ENCODE data around the gene HNRNPL.
A peak's percentile ranks its signal among the peaks of the same experiment; 100 is the strongest.
"Not testable (repeated sequence)": the region's sequence is repeated elsewhere in the genome, so short reads cannot be mapped to it uniquely, and the experiment has no call there.

Gene HNRNPL

DNA sequence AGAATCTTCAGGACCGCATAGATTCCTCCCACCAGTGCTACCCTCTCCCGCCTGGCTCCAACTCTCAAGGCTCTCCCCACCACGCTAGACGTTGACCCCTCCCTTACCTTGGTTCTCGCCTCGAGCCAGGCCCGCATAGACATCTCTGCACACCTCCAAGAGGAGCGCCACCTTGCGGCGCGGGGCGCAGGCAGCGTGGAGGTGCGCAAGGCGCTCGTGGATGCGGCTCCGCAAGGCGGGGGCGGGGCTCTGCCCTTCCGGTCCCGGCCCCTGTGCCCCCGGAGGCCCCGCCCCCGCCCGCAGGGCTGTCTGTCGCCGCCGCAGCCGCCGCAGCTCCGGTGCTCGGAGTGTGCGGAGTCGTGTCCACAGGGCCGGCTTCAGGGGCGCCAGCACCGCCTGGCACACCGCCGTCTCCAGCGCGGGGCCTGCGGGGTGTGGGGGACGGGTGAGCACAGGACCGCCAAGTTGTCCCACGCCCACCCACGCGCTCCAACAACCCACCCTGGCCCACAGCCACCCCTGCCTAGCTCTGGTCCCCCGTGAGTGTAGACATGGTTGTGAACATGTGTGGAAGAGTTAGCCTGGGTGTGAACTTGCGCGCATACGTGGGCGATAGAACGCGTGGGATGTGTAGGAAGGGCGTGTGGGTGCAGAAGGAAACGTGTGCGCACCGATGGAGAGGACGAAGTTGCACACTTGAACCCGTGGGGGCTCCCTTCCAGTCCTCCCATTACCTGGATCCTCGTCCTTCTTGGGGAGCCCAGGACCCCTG, 20.2 kb upstream of the HNRNPL start:
- DNase-seq (ENCODE audit: low read depth) = peak; percentile 45

DNA sequence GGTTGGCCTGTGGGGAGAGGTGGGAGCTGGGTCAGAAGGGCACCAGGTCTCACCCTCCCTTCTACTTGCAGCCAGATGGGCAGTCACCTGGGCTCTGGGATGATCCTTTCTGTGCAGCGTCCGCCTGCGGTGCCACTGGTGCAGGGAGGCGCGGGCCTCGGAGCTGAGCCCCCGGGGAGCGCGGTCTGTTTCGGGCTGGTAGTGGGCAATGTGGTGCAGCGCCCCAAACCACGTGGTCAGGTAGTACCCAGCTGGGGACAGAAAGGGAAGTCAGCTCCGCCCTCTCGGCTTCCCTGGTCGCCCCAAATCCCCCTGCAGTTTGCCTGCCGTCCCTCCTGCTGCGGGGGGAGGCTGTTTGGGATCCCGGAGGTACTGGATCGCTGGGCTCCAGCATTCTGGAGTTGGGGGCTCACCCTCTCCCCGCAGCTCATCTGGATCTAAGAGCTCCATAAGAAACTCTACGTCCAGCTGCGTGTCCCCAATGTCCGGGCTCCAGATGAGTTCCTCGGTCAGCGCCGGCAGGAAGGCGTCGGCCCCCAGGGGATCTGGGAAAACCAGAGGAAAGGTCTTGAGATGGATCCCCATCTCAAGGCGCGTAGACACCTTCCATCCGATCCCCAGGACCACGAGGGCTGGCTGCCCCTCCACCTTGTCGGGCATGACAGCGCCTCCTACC, 19.5 kb upstream of the HNRNPL start:
- DNase-seq (ENCODE audit: low read depth) = no peak

DNA sequence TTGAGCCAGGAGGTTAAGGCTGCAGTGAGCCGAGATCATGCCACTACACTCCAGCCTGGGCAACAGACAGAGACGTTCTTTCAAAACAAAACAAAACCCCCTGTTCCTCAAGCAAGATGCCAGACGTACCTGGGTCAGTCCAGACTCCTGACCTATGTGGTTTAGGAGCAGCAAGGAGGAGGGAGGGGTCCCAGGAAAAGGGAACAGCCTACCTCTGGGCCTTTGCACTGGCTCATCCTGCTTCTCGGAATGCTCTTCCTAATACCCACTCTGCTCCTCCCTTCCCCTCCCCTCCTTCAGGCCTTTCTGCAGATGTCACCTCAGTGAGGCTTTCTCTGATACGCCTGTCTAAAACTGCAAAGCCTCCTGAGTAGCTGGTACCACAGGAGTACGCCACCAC, 18.8 kb upstream of the HNRNPL start:
- no peak for DNase-seq (ENCODE audit: low read depth)

DNA sequence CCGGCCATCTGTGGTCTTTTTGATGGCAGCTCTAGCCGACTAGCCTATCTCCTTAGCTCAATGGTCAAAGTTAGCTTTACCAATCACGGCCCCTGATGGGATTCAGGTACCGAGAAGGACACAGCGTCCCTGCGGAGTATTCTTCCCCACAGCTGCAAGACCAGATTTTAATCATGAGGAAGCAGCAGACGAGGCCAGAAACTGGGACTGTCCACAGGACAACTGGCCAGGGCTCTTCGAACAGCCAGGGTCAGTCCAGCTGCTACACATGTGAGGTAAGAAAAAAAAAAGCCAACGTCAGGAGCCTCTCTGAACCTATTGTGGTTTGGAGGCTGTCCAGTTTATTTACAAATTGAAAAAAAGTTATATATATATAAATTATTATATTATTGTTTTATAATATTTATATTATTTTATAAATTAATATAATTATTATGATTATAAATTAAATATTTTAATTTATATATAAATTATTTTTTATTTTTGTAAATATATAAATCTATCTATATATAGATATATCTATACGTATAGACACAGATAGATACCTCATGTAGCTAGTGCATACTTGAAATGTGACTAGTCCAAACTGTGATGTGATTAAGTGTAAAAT, 17.5 kb upstream of the HNRNPL start:
- DNase-seq (ENCODE audit: low read depth) = no peak

DNA sequence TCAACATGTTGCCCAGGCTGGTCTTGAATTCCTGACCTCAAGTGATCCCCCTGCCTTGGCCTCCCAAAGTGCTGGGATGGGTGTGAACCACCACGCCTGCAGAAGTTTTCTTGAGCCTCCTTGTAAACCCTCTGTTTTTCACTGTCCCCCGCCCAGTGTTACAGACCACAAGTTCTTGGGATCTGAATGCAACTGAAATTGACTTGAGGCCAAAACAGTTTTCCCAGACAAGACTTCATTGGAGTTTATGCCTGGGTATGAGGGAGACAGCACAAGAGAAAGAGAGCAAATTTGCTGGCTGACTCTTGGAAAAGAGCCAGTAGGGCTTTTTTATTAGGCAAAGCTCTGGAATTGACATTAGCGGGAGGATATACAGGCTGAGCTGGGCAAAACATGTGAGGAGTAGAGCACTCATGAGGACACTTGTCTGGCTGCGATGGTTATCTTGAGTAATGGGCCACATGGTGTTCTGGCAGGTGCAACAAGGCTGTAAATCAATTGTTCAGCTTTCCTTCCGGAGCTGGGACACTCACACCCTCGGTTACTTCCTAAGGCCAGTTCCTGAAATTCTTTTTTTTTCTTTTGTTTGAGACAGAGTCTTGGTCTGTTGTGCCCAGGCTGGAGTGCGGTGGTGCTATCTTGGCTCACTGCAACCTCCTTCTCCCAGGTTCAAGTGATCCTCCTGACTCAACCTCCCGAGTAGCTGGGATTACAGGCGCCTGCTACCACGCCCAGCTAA, 12.7 kb upstream of the HNRNPL start:
- no peak for DNase-seq (ENCODE audit: low read depth)

DNA sequence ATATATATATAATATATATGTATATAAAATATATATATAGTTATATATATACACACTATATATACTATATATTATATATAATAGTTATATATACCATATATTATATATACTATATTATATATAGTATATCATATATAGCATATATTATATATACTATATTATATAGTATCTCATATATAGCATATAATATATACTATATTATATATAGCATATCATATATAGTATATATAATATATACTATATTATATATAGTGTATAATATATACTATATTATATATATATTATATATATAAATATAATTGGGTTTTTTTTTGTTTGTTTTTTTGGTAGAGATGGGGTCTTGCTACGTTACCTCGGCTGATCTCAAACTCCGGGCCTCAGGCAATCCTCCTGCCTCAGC, 11.6 kb upstream of the HNRNPL start:
- no peak for DNase-seq (ENCODE audit: low read depth)

DNA sequence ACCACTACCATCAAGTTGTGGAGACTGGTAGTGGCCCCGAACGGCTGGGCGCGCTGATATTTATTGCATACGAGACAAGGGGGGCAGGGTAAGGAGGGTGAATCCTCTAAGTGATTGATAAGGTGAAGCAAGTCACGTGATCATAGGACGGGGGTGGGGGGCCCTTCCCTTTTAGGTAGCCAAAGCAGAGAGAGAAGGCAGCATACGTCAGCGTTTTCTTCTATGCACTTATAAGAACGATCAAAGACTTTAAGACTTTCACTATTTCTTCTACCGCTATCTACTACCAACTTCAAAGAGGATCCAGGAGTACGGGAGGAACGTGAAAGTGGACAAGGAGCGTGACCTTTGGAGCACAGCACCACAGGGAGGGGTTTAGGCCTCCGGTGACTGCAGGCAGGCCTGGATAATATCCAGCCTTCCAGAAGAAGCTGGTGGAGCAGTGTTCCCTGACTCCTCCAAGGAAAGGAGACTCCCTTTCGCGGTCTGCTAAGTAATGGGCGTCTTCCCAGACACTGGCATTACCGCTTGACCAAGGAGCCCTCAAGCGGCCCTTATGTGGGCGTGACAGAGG, 9.9 kb upstream of the HNRNPL start:
- not testable (repeated sequence) for DNase-seq (ENCODE audit: low read depth)

DNA sequence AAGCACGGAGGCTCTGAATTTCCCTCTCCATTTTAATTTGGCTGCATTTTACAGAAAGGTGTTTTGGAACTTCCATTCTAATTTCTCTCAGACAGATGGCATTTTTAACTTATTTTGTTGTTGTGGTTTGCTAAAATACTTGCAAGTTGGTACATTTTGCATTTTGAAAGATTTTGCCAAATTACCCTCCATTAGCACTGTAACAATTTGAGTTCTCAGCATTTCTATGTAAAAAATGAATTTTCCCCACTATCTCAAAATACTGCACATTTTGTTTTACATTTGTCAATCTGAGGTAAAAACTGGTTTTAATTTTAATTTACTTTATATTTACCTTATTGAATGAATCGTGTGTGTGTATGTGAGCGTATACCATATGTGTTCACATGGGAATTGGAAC, 7.0 kb upstream of the HNRNPL start:
- DNase-seq (ENCODE audit: low read depth) = no peak

DNA sequence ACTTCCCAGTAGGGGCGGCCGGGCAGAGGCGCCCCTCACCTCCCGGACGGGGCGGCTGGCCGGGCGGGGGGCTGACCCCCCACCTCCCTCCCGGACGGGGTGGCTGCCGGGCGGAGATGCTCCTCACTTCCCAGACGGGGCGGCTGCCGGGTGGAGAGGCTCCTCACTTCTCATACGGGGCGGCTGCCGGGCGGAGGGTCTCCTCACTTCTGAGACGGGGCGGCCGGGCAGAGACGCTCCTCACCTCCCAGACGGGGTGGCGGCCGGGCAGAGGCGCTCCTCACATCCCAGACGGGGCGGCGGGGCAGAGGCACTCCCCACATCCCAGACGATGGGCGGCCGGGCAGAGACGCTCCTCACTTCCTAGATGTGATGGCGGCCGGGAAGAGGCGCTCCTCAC, 6.0 kb upstream of the HNRNPL start:
- not testable (repeated sequence) for DNase-seq (ENCODE audit: low read depth)

DNA sequence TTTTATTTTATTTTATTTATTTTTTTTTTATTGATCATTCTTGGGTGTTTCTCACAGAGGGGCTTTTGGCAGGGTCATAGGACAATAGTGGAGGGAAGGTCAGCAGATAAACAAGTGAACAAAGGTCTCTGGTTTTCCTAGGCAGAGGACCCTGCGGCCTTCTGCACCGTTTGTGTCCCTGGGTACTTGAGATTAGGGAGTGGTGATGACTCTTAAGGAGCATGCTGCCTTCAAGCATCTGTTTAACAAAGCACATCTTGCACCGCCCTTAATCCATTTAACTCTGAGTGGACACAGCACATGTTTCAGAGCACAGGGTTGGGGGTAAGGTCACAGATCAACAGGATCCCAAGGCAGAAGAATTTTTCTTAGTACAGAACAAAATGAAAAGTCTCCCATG, 5.2 kb upstream of the HNRNPL start:
- not testable (repeated sequence) for DNase-seq (ENCODE audit: low read depth)

DNA sequence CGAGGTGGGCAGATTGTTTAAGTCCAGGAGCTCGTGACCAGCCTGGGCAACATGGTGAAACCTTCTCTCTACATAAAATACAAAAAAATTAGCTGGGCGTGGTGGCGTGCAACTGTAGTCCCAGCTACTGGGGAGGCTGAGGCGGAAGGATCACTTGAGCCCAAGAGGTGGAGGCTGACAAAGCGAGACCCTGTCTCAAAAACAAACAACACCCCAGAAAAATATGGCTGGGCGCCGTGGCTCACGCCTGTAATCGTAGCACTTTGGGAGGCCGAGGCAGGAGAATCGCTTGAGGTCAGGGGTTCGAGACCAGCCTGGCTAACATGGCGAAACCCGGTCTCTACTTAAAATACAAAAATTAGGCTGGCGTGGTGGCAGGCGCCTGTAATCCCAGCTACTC, 3.4 kb upstream of the HNRNPL start:
- no peak for DNase-seq (ENCODE audit: low read depth)

DNA sequence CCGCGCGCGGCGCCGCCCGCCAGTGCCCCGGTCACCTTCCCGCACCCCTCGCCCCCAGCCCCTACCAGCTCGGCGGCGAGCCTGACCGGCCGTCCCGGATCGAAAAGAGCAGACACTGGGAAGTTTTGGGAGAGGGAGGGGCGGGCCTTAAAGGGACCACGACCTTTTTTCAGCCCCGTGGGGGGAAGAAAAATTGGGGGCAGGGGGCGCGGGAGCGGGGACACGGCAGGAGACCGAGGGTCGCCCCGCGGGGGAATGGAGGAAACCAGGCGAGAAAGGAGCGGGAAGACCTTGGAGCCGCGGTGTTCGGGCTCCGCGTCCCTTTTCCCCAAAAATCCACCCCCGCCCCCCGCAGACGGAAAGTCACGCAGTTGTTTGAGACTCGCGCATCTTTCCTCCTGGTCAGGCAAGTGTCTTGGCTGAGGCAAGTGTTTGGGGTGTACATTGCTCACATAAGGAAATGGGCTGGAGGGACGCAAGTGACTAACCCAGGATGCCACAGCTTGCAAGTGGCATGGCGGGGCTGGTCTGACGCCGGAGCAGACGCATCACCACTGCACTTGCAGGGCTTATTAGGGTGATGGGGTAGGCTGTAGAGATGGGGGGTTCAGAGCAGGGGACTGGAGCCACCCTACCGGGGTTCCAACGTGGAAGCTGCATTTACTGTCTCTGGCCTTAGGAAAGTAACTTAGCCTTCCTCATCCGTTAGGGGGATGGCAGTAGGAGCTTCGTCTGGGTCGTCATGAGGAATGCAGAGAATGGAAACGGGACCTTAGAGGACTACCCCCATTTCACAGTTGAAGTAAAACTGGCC, 2.7 kb upstream of the HNRNPL start:
- peak; percentile 71 for DNase-seq (ENCODE audit: low read depth)

DNA sequence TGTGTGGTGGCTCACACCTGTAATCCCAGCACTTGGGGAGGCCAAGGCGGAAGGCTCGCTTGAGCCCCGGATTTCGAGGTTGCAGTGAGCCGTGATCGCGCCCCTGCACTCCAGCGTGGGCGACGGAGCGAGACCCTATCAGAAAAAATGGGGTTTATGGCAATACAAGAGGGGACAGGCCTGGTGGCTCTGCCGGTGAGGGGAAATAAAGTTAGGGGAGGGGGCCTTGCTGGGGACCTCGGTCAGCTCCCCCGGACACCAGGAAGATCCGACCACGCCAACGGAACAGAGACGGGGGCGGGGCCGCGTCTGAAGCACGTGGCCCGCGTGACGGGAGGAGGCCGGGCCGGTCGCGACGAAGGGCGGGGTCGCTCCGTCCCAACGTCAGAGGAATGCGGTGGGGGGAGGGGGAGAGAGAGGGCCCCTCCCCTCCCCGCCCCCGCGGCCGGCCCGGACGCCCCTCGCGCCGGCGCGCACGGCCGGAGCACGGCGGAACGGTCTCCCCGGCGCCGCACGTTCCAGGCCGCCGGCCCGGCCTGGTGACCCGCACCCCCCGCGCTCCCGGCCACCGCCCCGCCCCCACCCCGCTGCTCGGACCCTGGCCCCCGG, 1.9 kb upstream of the HNRNPL start:
- DNase-seq (ENCODE audit: low read depth) = peak; percentile 92

DNA sequence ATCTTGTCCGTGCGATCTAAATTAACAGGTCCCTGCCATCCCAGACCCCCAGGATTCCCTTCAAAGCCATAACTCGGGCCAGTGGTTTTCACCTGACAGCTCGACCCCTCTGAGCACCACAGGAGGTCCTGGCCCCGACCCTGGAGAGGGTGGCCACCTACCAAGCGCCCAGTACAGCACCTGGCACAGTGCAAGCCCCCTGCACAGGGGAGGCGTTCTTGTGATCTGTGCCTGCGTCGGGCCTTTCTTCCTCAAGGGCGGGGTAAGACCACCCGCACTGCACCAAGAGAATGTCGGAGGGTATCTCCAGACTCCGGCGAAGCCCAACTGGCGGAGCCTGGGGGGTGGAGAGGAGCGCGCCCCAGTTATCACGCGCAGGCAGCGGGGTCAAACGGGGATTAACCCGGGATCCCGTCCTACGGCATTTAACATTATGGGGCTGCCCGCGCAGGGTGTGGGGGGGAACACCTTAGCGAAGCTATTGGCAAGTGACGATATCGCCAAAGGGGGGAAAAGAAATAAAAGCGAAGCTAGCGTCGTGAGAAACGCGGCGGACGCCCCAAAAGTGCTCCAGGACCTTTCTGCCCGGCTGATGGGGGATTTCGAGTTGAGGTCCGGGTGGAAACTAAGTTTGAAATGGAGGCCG, 1.3 kb upstream of the HNRNPL start:
- no peak for DNase-seq (ENCODE audit: low read depth)

DNA sequence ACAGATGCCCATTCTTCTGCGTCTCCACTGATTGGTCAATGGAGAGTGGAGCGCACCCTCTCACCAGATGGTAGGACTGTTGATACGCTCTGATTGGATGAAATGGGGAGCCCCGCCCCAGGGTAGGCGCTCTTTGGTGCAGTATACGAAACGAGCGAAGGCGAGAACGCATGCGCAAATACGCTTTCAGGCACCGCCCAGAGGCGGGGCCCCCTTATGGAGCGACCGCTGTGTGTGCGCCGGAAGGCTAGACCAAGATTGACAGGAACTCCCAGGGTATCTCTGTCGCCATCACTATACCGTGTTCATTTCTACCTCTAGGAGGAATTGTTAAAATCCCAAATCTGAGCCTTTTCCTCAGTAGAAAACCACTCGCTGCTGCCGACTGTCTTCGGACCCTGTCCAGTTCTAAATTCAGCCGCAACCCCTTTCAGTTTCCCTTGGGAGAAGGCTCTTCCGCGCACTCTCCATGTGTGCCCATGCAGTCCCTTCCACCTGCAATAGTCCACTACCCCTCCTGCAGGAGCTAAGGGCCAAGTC, 720 bp upstream of the HNRNPL start:
- DNase-seq (ENCODE audit: low read depth) = no peak

DNA sequence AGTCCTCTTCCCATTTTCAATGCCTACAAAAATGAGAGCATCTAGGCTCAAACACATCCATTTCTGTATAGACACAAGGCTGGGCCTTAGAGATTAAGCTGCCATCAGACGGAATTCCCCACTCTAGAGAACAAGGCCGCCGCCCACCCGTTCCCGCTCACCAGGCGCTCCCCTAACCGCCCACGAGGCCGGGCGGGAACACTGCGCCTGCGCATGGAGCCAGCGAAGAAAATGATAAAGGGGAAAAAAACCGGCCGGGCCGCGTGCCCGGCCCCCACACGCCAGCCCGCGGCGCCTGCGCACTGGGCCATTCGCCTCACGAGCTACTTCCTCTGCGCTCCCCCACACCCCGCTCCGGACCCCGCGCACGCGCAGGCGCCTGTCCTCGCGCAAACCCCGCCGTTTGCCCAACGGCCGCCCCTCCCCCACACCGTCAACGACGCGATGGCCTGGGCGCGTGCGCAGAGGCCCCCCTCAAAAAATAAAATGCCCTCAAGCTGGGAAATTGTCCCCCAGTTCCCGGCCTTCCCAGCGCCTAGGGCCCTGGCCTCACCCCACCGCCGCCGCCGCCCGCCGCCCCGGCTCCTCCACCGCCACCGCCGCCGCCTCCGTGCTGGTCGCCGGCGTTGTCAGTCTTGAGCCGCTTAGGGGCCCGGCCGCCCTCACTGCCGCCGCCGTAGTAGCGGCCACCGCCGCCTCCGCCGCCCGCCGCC, 483 bp downstream of the HNRNPL start:
- peak; percentile 92 for DNase-seq (ENCODE audit: low read depth)

DNA sequence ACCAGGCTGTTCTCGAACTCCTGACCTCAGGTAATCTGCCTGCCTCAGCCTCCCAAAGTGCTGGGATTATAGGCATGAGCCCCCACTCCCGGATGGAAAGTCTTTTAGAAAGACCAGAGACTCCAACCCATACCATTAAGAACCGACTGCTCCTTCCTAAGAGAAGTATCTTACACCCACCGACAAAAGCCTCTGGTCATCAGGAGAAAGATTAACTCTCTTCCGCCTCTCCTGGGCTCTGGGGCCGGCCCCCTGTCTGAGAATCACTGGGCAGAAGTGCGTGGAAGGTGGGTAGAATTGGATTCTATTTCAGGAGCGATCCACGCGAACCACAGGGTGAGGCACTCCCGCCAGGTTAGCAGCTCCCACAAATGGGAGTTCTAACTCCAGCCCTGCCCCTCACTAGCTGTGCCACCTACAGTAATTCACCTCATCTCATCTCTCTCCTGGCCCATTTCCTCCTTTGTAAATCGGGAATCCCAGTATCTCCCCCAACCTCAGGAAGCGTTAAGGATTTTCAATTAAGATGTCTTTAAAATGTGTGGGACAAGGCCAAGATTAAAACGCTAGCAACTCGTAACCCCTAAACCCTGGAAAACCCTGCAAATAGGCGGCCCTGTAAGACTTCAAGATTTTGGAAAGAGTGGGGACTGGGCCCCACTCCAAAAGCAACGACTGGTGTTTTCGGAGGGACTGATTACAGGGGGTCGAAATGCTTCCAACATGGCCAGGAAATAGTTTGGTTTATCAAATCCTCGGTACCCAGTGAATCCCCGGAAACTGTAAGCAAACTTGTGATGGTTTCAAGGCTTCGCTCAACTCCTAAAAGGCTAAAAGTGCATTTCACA, 1.3 kb downstream of the HNRNPL start:
- DNase-seq (ENCODE audit: low read depth) = no peak

DNA sequence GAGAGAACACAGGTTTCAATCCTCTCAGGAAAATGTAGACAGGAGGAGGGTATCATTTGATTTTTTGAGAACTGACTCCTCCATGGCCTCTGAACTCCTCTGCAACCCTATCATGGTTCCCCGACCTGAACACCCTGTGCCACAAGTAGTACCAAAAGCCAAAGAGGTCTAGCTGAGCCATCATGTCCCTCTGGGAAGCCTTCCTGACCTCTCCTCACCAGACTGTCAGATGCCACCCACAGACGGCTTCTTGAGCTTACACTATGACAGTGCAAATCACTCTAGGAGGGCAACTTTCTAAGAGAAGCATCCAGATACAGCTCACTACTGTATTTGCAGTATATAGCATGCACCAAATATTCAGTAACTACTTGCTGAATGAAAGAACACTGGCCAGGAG, 3.7 kb downstream of the HNRNPL start:
- DNase-seq (ENCODE audit: low read depth) = no peak

Data from fibroblast of gingiva (primary cell).